ENCODE results near the gene PSD2.
A peak's percentile ranks its signal among the peaks of the same experiment; 100 is the strongest.

PSD2 gene

DNA sequence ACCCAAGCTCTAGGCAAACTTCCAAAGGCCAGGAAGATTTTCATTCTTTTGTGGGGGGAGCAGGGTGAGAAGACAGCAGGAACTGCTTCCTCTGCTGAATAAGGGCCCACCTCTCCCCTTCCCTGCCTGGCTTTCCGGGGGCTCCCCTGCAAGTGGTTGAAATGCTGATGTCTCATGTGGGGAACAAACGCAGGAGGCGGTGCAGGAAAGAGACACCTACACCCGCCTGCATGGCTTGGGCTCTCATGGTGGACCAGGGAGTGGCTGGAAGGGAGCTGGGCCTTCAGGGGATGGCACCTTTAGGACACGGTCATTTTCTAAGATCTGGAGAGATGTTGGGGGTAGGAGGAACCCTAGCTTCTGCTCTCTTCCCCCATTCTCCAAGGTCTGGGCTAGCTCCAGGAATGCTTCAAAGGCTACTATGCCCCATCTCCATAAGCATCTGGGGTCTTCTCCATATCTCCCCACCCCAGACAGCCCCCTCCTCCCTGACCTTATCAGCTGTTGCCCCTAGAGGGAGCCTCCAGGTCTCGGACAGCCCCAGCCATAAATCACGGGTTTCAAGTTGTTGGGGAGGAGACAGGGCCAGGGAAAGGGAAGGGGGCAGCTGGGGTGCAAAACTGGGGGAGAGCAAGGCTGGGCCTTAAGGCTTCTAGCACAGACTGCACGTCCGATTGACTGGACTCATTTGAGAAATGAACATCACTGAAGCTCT lies 76.6 kb downstream of the PSD2 start:
- peak overlapping the region; percentile 33 for H3K27ac ChIP-seq
- ChIA-PET POLR2A (ENCODE audit: low non-redundant PET) (interaction anchor here (0.6 kb wide), 1 partner anchor 12 kb away, joined by 3 read pairs; no protein-coding TSS in a partner anchor), CTCF (interaction anchor here (0.7 to 3.2 kb wide), 9 partner anchors 9 to 219 kb away, joined by 3 to 14 read pairs (median 3); no protein-coding TSS in a partner anchor)
- no peak for DNase-seq (ENCODE audit: low spot score)
- TF ChIP-seq, protein P1, sequence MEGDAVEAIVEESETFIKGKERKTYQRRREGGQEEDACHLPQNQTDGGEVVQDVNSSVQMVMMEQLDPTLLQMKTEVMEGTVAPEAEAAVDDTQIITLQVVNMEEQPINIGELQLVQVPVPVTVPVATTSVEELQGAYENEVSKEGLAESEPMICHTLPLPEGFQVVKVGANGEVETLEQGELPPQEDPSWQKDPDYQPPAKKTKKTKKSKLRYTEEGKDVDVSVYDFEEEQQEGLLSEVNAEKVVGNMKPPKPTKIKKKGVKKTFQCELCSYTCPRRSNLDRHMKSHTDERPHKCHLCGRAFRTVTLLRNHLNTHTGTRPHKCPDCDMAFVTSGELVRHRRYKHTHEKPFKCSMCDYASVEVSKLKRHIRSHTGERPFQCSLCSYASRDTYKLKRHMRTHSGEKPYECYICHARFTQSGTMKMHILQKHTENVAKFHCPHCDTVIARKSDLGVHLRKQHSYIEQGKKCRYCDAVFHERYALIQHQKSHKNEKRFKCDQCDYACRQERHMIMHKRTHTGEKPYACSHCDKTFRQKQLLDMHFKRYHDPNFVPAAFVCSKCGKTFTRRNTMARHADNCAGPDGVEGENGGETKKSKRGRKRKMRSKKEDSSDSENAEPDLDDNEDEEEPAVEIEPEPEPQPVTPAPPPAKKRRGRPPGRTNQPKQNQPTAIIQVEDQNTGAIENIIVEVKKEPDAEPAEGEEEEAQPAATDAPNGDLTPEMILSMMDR (conservative IDR thresholded peaks at IDR 0.05; ENCODE audit: low read depth), result no peak

DNA sequence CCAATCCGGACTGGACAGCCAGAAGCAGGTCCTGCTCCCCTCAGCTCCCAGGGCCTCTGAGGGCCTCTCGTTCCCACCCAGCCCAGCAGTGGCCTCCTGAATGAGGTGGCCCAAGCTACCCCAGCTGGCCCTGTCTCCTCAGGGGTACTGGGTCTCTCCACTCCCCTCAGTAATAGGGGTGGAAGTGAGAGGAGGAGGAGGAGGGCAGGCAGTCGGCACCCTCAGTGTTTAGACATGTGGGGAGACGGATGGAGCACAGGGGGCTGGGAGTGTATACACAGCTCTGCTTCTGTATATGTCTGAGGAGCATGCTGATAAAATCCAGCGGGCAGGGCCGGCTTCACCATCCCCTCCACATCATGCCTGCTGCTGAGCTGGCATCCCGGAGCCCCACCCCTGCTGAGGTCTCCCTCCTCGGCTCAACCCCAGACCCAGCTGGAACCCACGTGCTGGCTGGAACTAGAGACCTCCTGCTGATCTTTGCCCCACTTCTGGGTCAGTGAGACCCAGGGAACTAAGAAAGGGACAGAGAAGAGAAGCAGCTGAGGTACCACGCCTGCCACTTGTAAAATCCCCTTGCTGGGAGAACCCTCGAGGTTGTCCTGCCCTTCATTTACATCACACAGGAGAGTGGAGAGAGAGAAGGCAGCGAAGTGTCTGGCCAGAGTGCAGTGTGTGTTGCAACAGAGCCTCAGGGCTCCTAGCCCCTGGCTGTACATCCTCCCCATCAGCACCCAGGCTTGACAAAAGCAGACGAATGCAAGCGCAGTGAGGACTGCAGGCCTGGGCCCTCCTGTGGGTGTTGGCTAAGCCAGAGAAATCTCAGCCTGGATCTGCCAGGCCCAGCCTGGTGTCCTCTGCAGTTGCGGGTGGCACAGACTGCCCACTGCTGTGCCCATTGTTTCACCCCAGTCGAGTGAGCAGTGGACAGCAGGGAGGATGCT lies 77.5 kb downstream of the PSD2 start:
- CTCF ChIA-PET, result interaction anchor here (0.6 to 3.2 kb wide), 6 partner anchors 15 to 252 kb away, joined by 3 to 14 read pairs (median 5); no protein-coding TSS in a partner anchor
- peak overlapping the region; percentile 24 for H3K27ac ChIP-seq
- DNase-seq (ENCODE audit: low spot score), result no peak
- TF ChIP-seq, protein P1 (conservative IDR thresholded peaks at IDR 0.05; ENCODE audit: low read depth), result no peak
- POLR2A ChIA-PET (ENCODE audit: low non-redundant PET), result no interaction called here

DNA sequence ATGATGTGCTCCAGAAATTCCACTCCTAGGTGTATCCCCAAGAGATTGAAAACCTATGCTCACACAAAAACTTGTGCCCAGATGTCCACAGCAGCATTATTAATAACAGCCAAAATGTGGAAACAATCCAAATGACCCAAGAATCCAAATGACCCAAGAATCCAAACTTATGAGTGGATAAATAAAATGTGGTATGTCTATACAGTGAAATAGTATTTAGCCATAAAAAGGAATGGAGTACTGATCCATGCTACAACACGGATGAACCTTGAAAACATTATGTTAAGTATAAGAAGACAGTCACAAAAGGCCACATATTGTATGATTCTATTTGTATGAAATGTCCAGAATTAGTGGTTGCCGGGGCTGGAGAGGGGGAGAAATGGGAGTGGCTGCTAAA lies 80.3 kb downstream of the PSD2 start:
- no peak for DNase-seq (ENCODE audit: low spot score)
- H3K27ac ChIP-seq, result no peak overlapping the region
- CTCF ChIA-PET, result interaction anchor here (1.3 kb wide), 1 partner anchor 93 kb away, joined by 8 read pairs; no protein-coding TSS in a partner anchor
- TF ChIP-seq, protein P1 (conservative IDR thresholded peaks at IDR 0.05; ENCODE audit: low read depth), result no peak
- POLR2A ChIA-PET (ENCODE audit: low non-redundant PET), result no interaction called here

DNA sequence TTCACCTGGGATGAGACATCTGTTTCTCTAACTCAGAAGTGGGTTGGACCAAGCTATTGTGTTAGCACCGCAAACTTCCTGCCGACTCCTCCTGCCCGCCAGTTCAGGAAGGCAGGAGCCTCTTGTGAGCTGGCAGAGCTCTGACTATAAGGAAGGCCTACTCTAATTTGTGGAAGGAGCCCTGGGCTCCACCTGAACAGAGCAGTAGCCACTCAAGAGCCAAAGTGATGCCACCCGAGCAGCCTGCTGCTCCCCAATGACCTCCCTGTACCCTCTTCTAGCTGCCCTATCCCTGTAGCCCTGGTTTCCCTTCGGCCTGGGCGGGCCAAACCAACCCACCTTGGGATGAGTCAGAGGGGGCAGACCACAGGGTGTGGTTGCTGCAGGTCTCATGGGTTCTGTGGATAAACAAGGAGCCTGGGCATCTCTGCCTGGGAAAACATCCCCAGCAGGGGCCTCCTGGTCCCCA lies 81.6 kb downstream of the PSD2 start:
- peak overlapping the region; percentile 82 for H3K27ac ChIP-seq
- ChIA-PET CTCF (interaction anchor here (0.7 to 1.6 kb wide), 7 partner anchors 10 to 245 kb away, joined by 3 to 8 read pairs (median 5); no protein-coding TSS in a partner anchor), POLR2A (ENCODE audit: low non-redundant PET) (no interaction called here)
- peak; percentile 95 for DNase-seq (ENCODE audit: low spot score)
- TF ChIP-seq, protein P1 (conservative IDR thresholded peaks at IDR 0.05; ENCODE audit: low read depth), result no peak

DNA sequence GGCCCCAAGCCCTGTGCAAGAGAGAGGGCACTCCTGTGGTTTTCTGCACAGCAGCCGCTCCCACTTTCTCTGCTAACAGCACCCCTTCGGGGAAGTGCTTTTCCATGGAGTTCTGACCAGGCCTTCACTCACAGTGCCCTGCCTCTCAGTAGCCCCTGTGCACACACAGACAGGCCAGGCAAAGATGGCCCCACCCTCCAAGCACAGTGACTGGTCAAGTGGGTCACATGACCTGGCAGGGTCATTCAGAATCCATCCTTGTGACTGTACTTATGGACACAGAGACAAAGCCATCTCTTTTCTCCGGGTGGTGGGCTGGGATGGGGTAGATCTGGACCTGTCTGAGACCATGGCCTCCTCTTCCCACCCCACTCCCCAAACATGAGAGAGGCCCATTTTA lies 82.5 kb downstream of the PSD2 start:
- no peak for DNase-seq (ENCODE audit: low spot score)
- ChIA-PET POLR2A (ENCODE audit: low non-redundant PET) (no interaction called here), CTCF (interaction anchor here (0.6 to 1.6 kb wide), 4 partner anchors 11 to 89 kb away, joined by 3 to 5 read pairs (median 3); no protein-coding TSS in a partner anchor)
- TF ChIP-seq, protein P1 (conservative IDR thresholded peaks at IDR 0.05; ENCODE audit: low read depth), result no peak
- peak overlapping the region; percentile 82 for H3K27ac ChIP-seq
